HFFc6 (cell line): Measurements from ENCODE around the gene EHBP1. TPM values are rescaled to one million over a fixed set of nuclear protein-coding genes. Genes with fewer than 3 reads are reported as not detected.

Experiments used
- DNase-seq: peaks from one replicate; pipeline ENCODE4 v3.0.0-alpha.2; 2018
- H3K27ac Mint-ChIP-seq: 2 replicates; pipeline ENCODE4 v1.8.0; 2020; ENCODE audit warnings: mild to moderate bottlenecking, mixed read lengths
- H3K27me3 Mint-ChIP-seq: 2 replicates; pipeline ENCODE4 v1.8.0; 2021; ENCODE audit warnings: mild to moderate bottlenecking, moderate library complexity, mixed read lengths; ENCODE audit not compliant: insufficient read depth
- H3K36me3 Mint-ChIP-seq: 2 replicates; pipeline ENCODE4 v1.8.0; 2021; ENCODE audit warnings: low read depth, mixed read lengths
- H3K4me1 Mint-ChIP-seq: 2 replicates; pipeline ENCODE4 v1.8.0; 2020; ENCODE audit warnings: low read depth, mixed read lengths
- H3K4me3 Mint-ChIP-seq: 2 replicates; pipeline ENCODE4 v1.8.0; 2020; ENCODE audit warnings: mild to moderate bottlenecking, moderate library complexity, mixed read lengths
- H3K9me3 Mint-ChIP-seq: 2 replicates; pipeline ENCODE4 v1.8.0; 2020; ENCODE audit warnings: mild to moderate bottlenecking, mixed read lengths
- CTCF ChIP-seq: fragments of 200-600 bp; sonication (generic); IDR thresholded peaks from 2 replicates; pipeline ENCODE4 v1.5.0; 2021; ENCODE audit warnings: antibody characterized with exemption, mild to moderate bottlenecking
- total RNA-seq, 6 experiments: library from RNA; stranded (reverse); fragmentation: NEBNext Ultra II Directional; extraction: Animal tissue kit (Norgen Biotek cat#: 25700); gene quantifications; 2 replicates in 1 of 6; 3 replicates in 5 of 6; pipeline ENCODE4 v1.2.3, GENCODE V29; 2021

The EHBP1 gene
- total RNA-seq, 6 experiments from 2014 or later = 72.7 to 87.3 (median 80.6) TPM

GRCh38 chr2:63059793-63060471 lies 354.4 kb downstream of the EHBP1 start:
- Mint-ChIP-seq H3K4me3 (peak overlapping the region; percentile 38; the same call in 1 of the 2 replicates), H3K4me1 (peaks cover 23% of the 10 kb centered on the region), H3K27ac (no peak overlapping the region), H3K36me3 (peaks cover 16% of the 10 kb centered on the region), H3K9me3 (peaks cover 14% of the 10 kb centered on the region), H3K27me3 (peaks cover 48% of the 10 kb centered on the region)
- TF ChIP-seq CTCF = no peak
- DNase-seq = no peak

- no peak for DNase-seq
- TF ChIP-seq CTCF = no peak
- Mint-ChIP-seq H3K4me3 (no peak overlapping the region), H3K27me3 (peaks cover 47% of the 10 kb centered on the region), H3K27ac (no peak overlapping the region), H3K4me1 (peaks cover 23% of the 10 kb centered on the region), H3K36me3 (peaks cover 15% of the 10 kb centered on the region), H3K9me3 (peaks cover 9% of the 10 kb centered on the region)
These were observed 355.0 kb downstream of the EHBP1 start for GRCh38 chr2:63060472-63060991.

GRCh38 chr2:63064197-63064596 lies 358.7 kb downstream of the EHBP1 start:
- TF ChIP-seq CTCF = no peak
- Mint-ChIP-seq H3K9me3 (no peaks in the 10 kb centered on the region), H3K36me3 (no peaks in the 10 kb centered on the region), H3K27me3 (peaks cover 29% of the 10 kb centered on the region), H3K4me3 (no peak overlapping the region), H3K4me1 (peaks cover 6% of the 10 kb centered on the region), H3K27ac (no peak overlapping the region)
- no peak for DNase-seq

GRCh38 chr2:63064661-63065060 lies 359.1 kb downstream of the EHBP1 start:
- no peaks in the 10 kb centered on the region for H3K9me3 Mint-ChIP-seq
- DNase-seq = no peak
- peaks cover 6% of the 10 kb centered on the region for H3K4me1 Mint-ChIP-seq
- H3K27ac Mint-ChIP-seq = no peak overlapping the region
- no peak overlapping the region for H3K4me3 Mint-ChIP-seq
- no peak for TF ChIP-seq CTCF
- peaks cover 32% of the 10 kb centered on the region for H3K27me3 Mint-ChIP-seq
- H3K36me3 Mint-ChIP-seq = no peaks in the 10 kb centered on the region

GRCh38 chr2:63066265-63066664 lies 360.8 kb downstream of the EHBP1 start:
- Mint-ChIP-seq H3K4me1 (no peaks in the 10 kb centered on the region), H3K27ac (no peak overlapping the region), H3K4me3 (no peak overlapping the region), H3K27me3 (peaks cover 23% of the 10 kb centered on the region), H3K9me3 (no peaks in the 10 kb centered on the region), H3K36me3 (no peaks in the 10 kb centered on the region)
- DNase-seq = no peak
- no peak for TF ChIP-seq CTCF
